OCI-LY3 (cell line): ENCODE results near the gene APOL4.

ENCODE experiments used
- H2AFZ ChIP-seq: fragments of 200-600, 300-600 bp; shearing (Covaris generic); 2 replicates; pipeline ENCODE4 v1.6.0; 2014; ENCODE audit warnings: antibody characterized with exemption, low read depth, low read length
- H3K27ac ChIP-seq: fragments of 200-600, 300-600 bp; sonication (generic); 2 replicates; pipeline ENCODE4 v1.5.1; 2014; ENCODE audit warnings: mild to moderate bottlenecking, low read length, moderate library complexity, mixed read lengths
- H3K27me3 ChIP-seq: fragments of 200-600, 300-600 bp; sonication (generic); 2 replicates; pipeline ENCODE4 v1.6.1; 2014; ENCODE audit warnings: low read depth, low read length, mixed read lengths
- H3K36me3 ChIP-seq: fragments of 200-600, 300-600 bp; sonication (generic); replicated peaks from 2 replicates; pipeline ENCODE3; 2014; ENCODE audit warnings: low read depth, low read length, mixed read lengths
- H3K4me1 ChIP-seq: fragments of 300-600, 200-600 bp; sonication (generic); 2 replicates; pipeline ENCODE4 v1.6.1; 2014; ENCODE audit warnings: low read length, mixed read lengths
- H3K4me2 ChIP-seq: fragments of 200-600, 300-600 bp; sonication (generic); 2 replicates; pipeline ENCODE4 v1.6.1; 2014; ENCODE audit warnings: low read length, mixed read lengths
- H3K4me3 ChIP-seq: fragments of 300-600, 200-600 bp; sonication (generic); 2 replicates; pipeline ENCODE4 v1.5.1; 2014; ENCODE audit warnings: antibody characterized with exemption, mild to moderate bottlenecking, low read length, moderate library complexity
- H3K79me2 ChIP-seq: fragments of 300-600, 200-600 bp; shearing (Covaris generic); 2 replicates; pipeline ENCODE4 v1.6.1; 2014; ENCODE audit warnings: mild to moderate bottlenecking, low read length, mixed read lengths
- H3K9ac ChIP-seq: fragments of 300-600, 200-600 bp; shearing (Covaris generic); 2 replicates; pipeline ENCODE4 v1.6.0; 2014; ENCODE audit warnings: mild to moderate bottlenecking, low read length, moderate library complexity
- H3K9me3 ChIP-seq: fragments of 200-600, 300-600 bp; shearing (Covaris generic); 2 replicates; pipeline ENCODE4 v1.6.1; 2014; ENCODE audit warnings: low read length, mixed read lengths; ENCODE audit not compliant: insufficient read depth
- H4K20me1 ChIP-seq: fragments of 200-600, 300-600 bp; sonication (generic); 2 replicates; pipeline ENCODE4 v1.6.1; 2016; ENCODE audit warnings: low read length, mixed read lengths; ENCODE audit not compliant: insufficient read depth
- EZH2phosphoT487 ChIP-seq: fragments of 200-600 bp; shearing (Covaris generic); IDR thresholded peaks from 2 replicates; pipeline ENCODE4 v1.6.1; 2018; ENCODE audit warnings: antibody characterized with exemption, mixed run types, low read depth
- TF ChIP-seq, protein P1 (sequence below): fragments of 200-600, 300-600 bp; sonication (generic); IDR thresholded peaks from 2 replicates; pipeline ENCODE4 v1.5.1; 2014; ENCODE audit warnings: antibody characterized with exemption, low read length, low read depth

Gene APOL4

DNA sequence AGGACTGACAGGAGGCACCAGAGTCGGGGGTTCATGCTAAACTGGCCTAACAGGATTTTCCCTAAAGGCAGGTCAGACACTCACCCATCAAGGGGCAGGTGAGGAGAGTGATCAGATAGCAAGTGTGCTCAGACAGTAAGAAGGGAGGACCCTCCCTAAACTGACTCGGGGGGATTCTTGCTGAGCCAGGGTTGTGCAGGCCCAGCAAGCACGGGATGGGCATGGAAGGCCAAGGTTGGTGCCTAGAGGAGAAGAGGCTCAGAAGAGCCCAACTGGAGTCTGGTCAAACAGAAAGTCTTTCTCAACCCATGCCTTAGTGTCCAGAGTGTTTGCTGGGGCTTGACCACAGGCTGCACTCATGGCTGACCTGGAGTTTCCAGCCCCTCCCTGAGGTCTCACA, 45.1 kb upstream of the APOL4 start:
- Histone ChIP-seq H3K4me2 (no peak overlapping the region), H2AFZ (no peak overlapping the region), H3K36me3 (peaks cover 39% of the 10 kb centered on the region), H3K27ac (no peak overlapping the region), H3K79me2 (peaks cover 3% of the 10 kb centered on the region), H4K20me1 (no peaks in the 10 kb centered on the region), H3K9ac (no peak overlapping the region), H3K4me1 (peaks cover 44% of the 10 kb centered on the region), H3K27me3 (no peaks in the 10 kb centered on the region), H3K9me3 (peaks cover 38% of the 10 kb centered on the region), H3K4me3 (no peak overlapping the region)
- no peak for TF ChIP-seq EZH2phosphoT487
- TF ChIP-seq, protein P1, sequence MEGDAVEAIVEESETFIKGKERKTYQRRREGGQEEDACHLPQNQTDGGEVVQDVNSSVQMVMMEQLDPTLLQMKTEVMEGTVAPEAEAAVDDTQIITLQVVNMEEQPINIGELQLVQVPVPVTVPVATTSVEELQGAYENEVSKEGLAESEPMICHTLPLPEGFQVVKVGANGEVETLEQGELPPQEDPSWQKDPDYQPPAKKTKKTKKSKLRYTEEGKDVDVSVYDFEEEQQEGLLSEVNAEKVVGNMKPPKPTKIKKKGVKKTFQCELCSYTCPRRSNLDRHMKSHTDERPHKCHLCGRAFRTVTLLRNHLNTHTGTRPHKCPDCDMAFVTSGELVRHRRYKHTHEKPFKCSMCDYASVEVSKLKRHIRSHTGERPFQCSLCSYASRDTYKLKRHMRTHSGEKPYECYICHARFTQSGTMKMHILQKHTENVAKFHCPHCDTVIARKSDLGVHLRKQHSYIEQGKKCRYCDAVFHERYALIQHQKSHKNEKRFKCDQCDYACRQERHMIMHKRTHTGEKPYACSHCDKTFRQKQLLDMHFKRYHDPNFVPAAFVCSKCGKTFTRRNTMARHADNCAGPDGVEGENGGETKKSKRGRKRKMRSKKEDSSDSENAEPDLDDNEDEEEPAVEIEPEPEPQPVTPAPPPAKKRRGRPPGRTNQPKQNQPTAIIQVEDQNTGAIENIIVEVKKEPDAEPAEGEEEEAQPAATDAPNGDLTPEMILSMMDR = no peak

DNA sequence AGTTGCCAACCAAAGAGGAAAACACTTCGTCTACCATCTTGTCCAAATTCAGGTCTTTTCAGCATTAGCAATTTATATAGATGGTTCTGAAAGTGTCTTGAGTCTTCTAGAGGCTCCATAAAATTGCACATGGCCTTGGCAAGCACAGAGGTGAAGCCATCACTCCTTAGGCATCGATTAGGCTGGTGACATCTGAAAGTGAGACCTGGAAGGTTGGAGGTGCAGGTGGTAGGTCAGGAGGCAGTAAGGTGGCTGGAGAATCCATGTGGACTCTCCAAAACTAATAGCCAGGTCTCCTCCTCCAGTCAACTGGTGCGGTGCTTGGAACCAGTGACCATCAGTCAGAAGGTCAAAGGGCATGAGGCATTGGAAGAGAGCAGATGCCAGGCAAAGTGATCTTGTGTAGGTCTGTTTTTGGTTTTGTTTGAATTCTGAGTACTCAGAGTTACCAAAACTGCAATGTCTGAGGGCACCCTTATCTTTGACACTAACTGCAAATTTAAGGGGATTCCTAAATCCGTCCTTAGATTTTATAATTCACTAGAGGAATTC, 44.3 kb upstream of the APOL4 start:
- Histone ChIP-seq H3K36me3 (peaks cover 39% of the 10 kb centered on the region), H3K9ac (no peak overlapping the region), H3K4me1 (peaks cover 37% of the 10 kb centered on the region), H3K9me3 (peaks cover 38% of the 10 kb centered on the region), H3K27ac (no peak overlapping the region), H4K20me1 (no peaks in the 10 kb centered on the region), H2AFZ (no peak overlapping the region), H3K4me3 (no peak overlapping the region), H3K79me2 (no peaks in the 10 kb centered on the region), H3K27me3 (no peaks in the 10 kb centered on the region), H3K4me2 (no peak overlapping the region)
- TF ChIP-seq EZH2phosphoT487 = no peak
- TF ChIP-seq, protein P1 = no peak

DNA sequence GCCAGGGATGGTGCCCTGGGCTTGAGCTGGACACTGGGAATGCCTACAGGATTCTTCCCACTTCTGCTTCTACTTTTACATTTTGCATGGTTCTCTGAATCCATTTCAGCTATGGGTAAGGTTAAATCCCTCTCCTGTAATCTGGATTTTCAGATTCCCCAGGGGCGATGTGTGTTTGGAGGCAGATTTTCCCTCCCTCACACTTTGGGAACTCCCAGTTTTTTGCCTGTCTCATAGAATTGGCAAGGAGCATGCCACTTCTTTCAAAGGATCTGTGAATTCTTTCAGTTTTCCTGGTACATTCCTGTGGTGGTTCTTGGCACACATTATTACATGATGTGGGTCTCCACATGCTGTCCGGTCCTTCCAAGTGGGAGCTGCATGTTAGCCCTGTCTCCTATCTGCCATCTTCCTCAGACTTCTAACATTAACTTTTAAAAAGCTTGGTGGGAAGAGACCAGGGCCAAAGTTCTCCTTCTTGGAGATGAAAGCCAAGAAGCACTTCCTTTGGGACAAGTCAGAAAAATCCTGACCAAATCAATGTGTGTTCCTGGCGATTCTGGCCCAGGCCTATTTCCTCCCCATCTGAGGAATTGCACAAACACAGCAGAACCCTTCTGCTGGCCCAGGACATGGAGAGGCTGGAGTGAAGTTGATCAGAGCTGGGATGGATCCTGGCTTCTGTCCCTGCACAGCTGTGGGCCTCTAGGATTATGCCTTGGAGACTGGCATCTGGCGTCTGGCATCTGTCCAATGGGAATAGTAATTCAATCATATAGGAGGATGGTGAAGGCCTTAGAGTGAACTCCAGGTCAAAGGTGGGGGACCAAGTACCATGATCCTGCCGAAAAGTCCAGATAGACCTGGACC, 43.1 kb upstream of the APOL4 start:
- no peak overlapping the region for H3K4me3 ChIP-seq
- peaks cover 39% of the 10 kb centered on the region for H3K36me3 ChIP-seq
- peaks cover 39% of the 10 kb centered on the region for H3K4me1 ChIP-seq
- H3K4me2 ChIP-seq = no peak overlapping the region
- H2AFZ ChIP-seq = no peak overlapping the region
- TF ChIP-seq, protein P1 = no peak
- TF ChIP-seq EZH2phosphoT487 = no peak
- H4K20me1 ChIP-seq = no peaks in the 10 kb centered on the region
- H3K27me3 ChIP-seq = no peaks in the 10 kb centered on the region
- H3K9ac ChIP-seq = no peak overlapping the region
- peaks cover 38% of the 10 kb centered on the region for H3K9me3 ChIP-seq
- H3K27ac ChIP-seq = no peak overlapping the region
- peaks cover 10% of the 10 kb centered on the region for H3K79me2 ChIP-seq

DNA sequence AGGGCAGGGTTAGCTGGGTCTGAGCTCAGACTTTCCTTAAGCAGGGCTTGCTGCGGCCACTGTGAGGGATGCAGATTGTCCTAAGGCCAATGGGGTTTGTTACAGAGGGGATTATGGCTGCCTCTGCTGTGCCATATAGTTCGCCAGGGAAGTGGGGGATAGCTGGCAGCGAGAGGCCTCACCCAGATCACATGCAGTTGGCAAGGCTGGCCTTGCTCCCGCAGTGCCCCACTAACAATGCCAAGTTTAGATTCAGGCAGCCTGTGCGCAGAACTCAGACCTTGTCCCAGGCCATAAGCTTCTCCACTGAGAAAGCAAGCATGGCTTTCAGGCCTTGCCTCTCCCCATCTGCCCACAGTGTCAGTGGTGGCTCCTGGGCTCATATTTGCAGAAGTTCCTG, 42.4 kb upstream of the APOL4 start:
- H4K20me1 ChIP-seq = no peaks in the 10 kb centered on the region
- peaks cover 39% of the 10 kb centered on the region for H3K36me3 ChIP-seq
- H3K9ac ChIP-seq = no peak overlapping the region
- H3K4me2 ChIP-seq = no peak overlapping the region
- H3K4me1 ChIP-seq = peaks cover 33% of the 10 kb centered on the region
- no peak overlapping the region for H3K4me3 ChIP-seq
- H3K27me3 ChIP-seq = no peaks in the 10 kb centered on the region
- H3K9me3 ChIP-seq = peaks cover 33% of the 10 kb centered on the region
- TF ChIP-seq EZH2phosphoT487 = no peak
- TF ChIP-seq, protein P1 = no peak
- no peak overlapping the region for H2AFZ ChIP-seq
- no peak overlapping the region for H3K27ac ChIP-seq
- H3K79me2 ChIP-seq = peaks cover 18% of the 10 kb centered on the region
